NCI-H510A treated with DMSO at 0.1 percent for 48 hours (cell line): ENCODE measurements around the gene HAS3.
"Not testable (repeated sequence)": the region's sequence is repeated elsewhere in the genome, so short reads cannot be mapped to it uniquely, and the experiment has no call there.

Source experiments
- DNase-seq: peaks from one replicate; lab custom pipeline; 2025; lab: John Stamatoyannopoulos, UW

HAS3 gene

DNA sequence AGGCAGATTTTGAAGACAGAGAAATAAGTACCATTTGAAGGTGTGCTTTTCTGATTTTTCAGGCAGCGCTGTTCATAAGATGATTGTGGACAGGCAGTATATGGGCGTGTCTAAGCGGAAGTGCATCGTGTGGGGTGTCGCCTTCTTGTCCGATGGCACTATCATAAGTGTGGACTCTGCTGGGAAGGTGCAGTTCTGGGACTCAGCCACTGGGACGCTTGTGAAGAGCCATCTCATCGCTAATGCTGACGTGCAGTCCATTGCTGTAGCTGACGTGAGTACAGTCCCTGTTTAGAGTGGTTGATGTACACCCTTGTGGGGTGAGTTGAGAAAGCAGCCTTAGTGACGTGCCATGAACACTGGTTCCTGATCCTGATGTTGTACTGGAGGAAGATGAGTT, 37.7 kb downstream of the HAS3 start:
- no peak for DNase-seq

DNA sequence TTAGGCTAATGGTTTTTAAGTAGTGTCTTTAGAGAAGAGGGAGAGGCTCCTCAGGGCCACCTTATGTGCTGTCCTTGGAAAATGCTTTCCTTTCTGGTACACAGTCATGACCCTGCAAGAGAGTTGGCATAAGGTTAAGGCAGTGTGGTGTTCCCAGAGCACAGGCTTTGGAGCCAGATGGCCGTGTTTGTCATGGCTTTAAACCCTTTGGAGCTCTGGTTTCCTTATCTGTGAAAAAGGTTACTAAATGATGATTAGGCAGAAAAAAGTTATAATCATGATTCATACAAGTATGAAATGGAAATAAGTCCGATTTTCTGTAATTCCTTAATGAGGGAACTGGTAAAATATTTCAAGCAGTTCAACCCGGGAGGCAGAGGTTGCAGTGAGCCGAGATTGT, 40.2 kb downstream of the HAS3 start:
- no peak for DNase-seq

DNA sequence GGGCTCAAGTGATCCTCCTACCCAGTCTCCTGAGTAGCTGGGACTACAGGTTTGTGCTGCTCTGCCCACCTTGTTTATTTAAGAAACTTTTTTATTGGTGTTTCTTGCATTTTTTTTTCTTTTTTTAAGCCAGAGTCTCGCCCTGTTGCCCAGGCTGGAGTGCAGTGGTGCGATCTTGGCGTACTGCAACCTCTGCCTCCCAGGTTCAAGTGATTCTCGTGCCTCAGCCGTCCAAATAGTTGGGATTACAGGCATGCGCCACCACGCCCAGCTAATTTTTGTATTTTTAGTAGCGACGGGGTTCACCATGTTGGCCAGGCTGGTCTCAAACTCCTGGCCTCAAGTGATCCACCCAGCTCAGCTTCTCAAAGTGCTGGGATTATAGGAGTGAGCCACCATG, 44.2 kb downstream of the HAS3 start:
- DNase-seq = not testable (repeated sequence)

DNA sequence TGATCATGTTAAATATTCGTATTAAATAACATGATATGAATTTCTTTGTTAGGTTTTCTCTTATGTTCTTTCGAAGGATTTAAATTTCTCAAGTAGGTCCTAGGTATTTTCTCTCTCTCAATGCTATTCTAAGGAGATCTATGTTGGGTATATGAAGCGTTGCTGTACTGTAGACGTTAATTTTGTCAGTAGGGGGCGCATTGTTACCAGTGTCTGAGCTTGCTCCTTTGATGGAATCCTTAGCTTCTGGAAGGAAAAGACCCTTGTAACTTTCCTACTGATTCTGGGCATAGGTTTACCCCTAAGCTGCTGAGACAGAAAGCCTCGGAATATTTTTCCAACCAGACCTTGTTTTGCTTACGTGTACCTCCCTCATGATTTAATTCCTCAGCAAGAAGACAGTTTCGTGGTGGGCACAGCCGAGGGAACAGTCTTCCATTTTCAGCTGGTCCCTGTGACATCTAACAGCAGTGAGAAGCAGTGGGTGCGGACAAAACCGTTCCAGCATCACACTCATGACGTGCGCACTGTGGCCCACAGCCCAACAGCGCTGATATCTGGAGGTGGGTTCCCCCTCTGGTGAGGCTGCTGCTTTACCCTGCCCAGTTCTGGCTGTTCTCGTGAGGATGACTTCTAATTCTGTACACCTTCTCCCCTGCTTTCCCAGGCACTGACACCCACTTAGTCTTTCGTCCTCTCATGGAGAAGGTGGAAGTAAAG, 44.9 kb downstream of the HAS3 start:
- DNase-seq = peak; percentile 36

DNA sequence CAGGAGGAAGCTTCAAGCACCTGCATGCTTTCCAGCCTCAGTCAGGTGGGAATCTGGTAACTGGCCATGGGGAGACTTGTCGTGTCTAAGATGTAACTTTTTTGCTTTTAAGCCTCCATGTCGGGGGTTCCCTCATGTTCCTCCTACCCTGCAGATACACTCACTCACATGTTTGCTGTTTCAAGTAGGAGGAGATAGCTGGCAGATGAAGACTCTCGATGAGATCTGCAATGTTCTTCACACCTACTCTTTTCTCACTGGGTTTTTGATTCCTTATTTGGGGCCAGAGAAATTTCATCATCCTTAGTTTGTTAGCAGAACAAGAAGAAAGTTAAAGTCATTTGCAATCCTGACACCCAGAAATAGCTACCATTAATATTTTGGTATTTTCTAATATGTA, 51.7 kb downstream of the HAS3 start:
- no peak for DNase-seq

DNA sequence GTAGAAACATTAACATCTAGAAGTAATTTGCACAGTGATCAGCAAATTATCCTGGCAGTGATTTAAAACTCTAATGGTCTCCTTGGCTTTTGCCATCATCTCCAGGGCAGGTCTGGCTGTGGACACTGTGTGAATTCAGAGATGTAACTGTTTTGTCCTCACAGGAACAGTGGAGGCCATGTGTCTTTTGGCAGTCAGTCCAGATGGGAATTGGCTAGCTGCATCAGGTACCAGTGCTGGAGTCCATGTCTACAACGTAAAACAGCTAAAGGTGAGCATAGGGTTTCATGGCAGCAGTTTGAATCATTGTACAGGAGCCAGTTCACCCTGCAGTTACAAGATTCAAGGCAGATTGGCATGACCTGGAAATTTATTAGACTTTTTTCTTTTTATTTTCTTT, 54.7 kb downstream of the HAS3 start:
- no peak for DNase-seq

DNA sequence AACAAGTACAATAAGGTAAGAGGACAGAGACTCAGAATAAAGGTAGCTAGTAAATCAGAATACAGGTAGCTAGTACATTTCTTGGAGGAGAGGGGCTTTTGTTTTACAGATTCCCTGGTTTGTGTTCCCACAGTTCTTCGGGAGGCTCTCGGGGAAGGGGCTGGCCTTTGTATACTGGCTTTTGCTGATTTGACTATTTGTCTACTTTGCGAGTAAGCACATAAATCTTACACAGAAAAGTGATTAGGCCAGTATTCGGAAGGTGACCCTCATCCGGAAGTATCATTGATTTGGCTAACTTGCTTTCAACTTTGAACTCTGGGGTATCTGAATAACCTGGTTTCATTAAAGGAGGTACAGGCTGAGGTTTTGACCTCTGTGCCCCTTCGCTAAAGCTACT, 60.1 kb downstream of the HAS3 start:
- DNase-seq = no peak

DNA sequence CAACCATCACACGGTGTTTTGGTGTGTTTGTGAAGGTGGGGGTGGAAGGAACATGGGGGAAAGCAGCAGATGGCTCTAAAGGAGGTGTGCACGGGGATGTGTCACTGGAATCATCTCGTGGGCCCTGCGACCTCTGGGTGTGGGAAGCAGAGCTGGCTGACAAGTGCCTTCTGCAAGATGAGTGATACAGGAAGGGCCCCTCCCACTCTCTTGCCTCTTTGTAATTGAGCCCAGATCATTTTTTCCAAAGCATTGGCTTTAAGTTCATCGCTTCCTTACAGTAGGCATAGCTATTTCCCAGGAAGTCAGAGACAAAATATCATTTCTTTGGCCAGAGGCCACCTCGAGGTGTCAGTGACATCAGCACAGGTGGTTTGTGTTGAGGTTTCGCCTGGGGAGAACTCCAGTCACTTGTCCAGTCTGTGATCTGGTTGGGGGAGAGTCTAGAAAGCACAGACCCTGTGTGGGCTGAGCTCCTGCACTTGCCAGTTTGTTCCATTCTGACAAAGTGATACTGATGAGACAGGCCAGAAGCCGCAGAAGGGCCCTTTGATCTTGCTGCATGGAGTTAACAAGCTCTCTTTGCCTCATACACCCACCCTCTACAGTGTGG, 60.9 kb downstream of the HAS3 start:
- DNase-seq = no peak

DNA sequence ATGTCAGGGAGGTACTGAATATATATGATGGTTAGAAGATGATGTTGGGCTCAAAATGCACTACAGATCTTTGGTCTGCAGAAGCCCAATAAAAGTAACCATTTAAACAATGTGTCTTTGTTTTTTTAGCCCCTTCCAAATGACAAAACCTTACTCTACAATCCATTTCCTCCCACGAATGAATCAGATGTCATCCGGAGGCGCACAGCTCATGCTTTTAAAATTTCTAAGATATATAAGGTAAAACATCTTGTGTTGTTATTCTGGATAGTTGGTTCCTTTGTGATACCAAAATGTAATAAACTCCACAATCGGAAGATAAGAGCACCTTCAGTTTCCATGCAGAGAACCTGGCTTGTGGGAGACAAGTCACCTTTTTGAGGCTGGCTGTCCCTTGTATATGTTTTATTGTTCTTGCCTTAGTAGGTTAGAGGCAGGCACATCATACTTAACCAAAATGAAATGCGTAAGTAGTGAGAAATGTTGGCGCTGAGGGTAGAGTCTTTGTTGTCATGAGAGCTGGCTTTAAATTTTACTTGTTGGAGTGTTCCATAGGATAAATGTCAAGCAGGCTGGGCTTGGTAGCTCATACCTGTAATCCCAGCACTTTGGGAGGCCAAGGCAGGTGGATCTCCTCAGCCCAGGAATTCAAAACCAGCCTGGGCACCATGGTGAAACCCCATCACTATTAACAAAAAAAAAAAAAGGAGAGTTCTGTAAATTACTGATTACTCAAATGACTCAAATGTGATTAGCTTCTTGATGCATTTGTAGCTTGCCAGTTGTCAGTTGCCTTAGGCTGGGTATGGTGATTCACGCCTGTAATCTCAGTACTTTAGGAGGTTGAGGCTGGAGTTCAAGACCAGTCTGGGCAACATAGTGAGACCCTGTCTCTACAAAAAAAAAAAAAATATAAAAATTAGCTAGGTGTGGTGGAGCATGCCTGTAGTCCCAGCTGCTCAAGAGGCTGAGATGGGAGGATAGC, 61.8 kb downstream of the HAS3 start:
- no peak for DNase-seq
